ENCODE results near the gene ABCA13. TPM values are rescaled to one million over a fixed set of nuclear protein-coding genes. Genes with fewer than 3 reads are reported as not detected.

The ABCA13 gene
- total and polyA plus RNA-seq, 8 donors = under 0.01 to 1.5 (median 0.32) TPM

DNA sequence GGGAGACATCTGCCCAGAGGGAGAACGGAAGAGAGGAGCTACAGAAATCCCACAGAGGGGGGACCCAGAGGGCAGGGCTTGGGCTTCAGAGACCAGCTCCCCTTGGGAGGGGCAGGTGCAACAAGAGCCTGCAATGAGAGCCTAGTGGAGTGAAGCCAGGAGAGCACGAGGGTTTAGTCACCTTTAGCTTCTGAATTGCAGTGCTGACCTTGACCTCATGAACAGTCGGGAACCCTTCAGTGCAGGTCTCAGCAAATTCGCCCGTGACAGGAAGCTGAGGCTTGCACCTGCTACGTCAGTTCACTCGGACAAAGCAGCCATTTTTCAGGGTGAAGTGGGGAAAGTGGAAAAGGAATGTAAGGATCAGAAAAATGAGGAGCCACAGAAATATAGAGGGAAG, 446.2 kb downstream of the ABCA13 start:
- Histone ChIP-seq H3K4me1 (no peaks in the 10 kb centered on the region), H3K27me3 (no peaks in the 10 kb centered on the region), H3K4me3 (no peak overlapping the region), H3K36me3 (no peaks in the 10 kb centered on the region), H3K27ac (no peak overlapping the region), H3K9me3 (no peaks in the 10 kb centered on the region)
- no peak for FAIRE-seq
- intact Hi-C loops (cut with DNase I) = no loop called here
- TF ChIP-seq CTCF (IDR thresholded peaks at IDR 0.05) = no peak
- WGBS, 2 donors = 33 to 45% methylated on average over 7 of the region's 7 CpGs
- DNase-seq = no peak
- no peak for ATAC-seq

DNA sequence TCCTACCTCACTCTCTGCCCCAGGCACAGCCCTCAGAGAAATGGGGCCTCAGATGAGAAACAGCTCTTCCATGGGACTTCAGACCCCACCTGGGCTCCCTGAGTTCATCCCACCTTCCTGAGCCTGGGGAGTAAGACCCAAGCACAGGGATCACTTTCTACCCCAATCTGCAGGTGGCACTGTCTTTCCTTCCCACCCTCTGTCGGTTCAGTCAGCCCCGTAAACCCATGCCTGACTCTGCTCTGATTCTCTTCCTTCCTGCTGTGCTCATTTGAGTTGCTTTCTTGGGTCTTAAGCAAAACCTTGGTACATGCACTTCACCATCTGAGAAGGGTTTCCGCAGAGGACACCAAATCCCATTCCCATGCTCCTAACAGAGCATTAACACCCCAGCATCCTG, 446.7 kb downstream of the ABCA13 start:
- 71 to 75% methylated on average over 3 of the region's 3 CpGs for WGBS, 2 donors
- no peak overlapping the region for H3K27ac ChIP-seq
- no peak for TF ChIP-seq CTCF (IDR thresholded peaks at IDR 0.05)
- H3K4me3 ChIP-seq = no peak overlapping the region
- no peaks in the 10 kb centered on the region for H3K4me1 ChIP-seq
- no peak for ATAC-seq
- FAIRE-seq = no peak
- no peak for DNase-seq
- intact Hi-C loops (cut with DNase I) = no loop called here
- no peaks in the 10 kb centered on the region for H3K9me3 ChIP-seq
- no peaks in the 10 kb centered on the region for H3K27me3 ChIP-seq
- no peaks in the 10 kb centered on the region for H3K36me3 ChIP-seq

DNA sequence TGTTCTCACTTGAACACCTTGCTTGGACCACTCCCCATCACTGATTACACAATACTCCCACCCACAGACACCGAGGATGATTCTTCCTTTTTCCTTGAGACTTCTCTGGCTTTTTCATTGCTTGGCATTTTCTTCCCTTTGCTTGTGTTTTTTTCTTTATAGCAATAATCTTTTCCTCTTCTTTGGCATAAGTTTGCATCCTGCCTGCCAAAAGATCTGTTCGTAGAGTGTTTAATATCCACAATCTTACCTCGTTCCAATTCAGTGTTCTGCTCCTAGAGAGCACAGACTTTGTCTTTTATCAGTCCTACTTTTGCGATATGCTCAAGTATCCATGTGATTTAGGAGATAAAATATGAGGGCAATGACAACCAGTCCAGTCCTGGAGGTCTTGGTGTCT, 449.8 kb downstream of the ABCA13 start:
- no peak for ATAC-seq
- no peaks in the 10 kb centered on the region for H3K9me3 ChIP-seq
- no peak overlapping the region for H3K4me3 ChIP-seq
- no peak for DNase-seq
- H3K27ac ChIP-seq = no peak overlapping the region
- no peak for FAIRE-seq
- H3K27me3 ChIP-seq = no peaks in the 10 kb centered on the region
- 45 to 54% methylated on average over 4 of the region's 4 CpGs for WGBS, 2 donors
- intact Hi-C loops (cut with DNase I) = no loop called here
- no peak for TF ChIP-seq CTCF (IDR thresholded peaks at IDR 0.05)
- H3K4me1 ChIP-seq = no peaks in the 10 kb centered on the region
- no peaks in the 10 kb centered on the region for H3K36me3 ChIP-seq

DNA sequence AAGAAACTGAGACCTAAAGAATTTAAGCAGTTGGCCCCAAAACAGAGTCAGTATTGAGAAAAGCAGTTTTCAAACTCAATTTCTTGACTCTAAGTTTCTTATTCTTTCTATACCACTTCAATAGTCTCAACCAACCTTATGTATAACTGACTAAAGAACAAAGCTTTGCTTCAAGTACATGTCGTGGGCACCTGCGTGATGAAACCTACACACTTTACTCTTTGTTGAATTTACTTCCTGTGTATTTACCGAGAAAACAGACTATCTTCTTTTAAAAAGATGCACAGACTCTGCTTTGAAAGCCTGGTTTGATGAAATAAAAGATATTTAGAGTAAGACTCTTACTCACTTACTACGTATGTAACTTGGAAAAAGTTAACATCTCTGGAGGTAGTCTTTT, 455.9 kb downstream of the ABCA13 start:
- Histone ChIP-seq H3K27me3 (no peaks in the 10 kb centered on the region), H3K4me3 (no peak overlapping the region), H3K4me1 (no peaks in the 10 kb centered on the region), H3K27ac (no peak overlapping the region), H3K36me3 (no peaks in the 10 kb centered on the region), H3K9me3 (no peaks in the 10 kb centered on the region)
- intact Hi-C loops (cut with DNase I) = no loop called here
- ATAC-seq = no peak
- no peak for TF ChIP-seq CTCF (IDR thresholded peaks at IDR 0.05)
- FAIRE-seq = no peak
- WGBS, 2 donors = 60 to 72% methylated on average over 4 of the region's 4 CpGs
- no peak for DNase-seq

DNA sequence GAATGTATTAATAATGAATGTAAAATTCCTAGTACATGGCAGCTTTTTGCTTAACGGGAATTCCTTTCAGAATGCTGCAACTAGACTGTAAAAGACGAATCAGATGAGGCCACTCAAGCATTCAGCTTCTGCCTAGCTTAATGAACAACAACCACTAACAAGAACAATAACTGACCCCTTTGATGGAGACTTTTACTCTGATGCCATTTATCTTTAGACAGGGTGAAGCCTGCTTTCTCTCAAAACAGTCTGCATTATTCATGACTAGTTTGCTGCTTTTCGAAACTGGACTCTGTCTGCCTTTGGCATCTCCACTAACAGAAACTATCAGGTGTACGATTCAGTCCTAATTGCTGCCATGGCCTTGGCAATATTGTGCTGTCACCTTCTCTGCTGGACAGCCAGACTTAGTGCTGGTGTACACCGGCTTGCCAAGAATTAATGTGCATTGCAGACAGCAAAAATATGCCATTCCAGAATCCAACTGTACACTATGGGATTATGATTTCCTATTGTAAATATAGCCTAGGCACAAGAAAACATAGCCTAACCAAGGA, 457.6 kb downstream of the ABCA13 start:
- DNase-seq = no peak
- Histone ChIP-seq H3K4me1 (no peaks in the 10 kb centered on the region), H3K4me3 (no peak overlapping the region), H3K27ac (no peak overlapping the region), H3K36me3 (no peaks in the 10 kb centered on the region), H3K9me3 (no peaks in the 10 kb centered on the region), H3K27me3 (no peaks in the 10 kb centered on the region)
- WGBS, 2 donors = 39 to 53% methylated on average over 5 of the region's 5 CpGs
- ATAC-seq = no peak
- intact Hi-C loops (cut with DNase I) = no loop called here
- no peak for FAIRE-seq
- no peak for TF ChIP-seq CTCF (IDR thresholded peaks at IDR 0.05)

Data from pancreas (tissue), 10 donors.